Uterus (tissue), 4 donors: ENCODE results near the gene PROM1. TPM values are rescaled to one million over a fixed set of nuclear protein-coding genes. Genes with fewer than 3 reads are reported as not detected.

Experiments used
- DNase-seq, 2 donors: peaks; one replicate each; pipeline ENCODE4 v3.0.0-alpha.2; 2019 to 2020
- H3K27ac ChIP-seq, 2 donors: fragments of 200-600 bp; sonication (generic); 1 replicate in 1 of 2; 2 replicates in 1 of 2; pipeline ENCODE4 v1.5.1; 2016 to 2018
- H3K27me3 ChIP-seq, 2 donors: fragments of 200-600 bp; sonication (generic); one replicate each; pipeline ENCODE4 v1.5.1; 2018 to 2019; ENCODE audit warnings: control low read depth in 1 of 2
- H3K36me3 ChIP-seq, 2 donors: fragments of 200-600 bp; sonication (generic); one replicate each; pipeline ENCODE4 v1.5.1; 2019; ENCODE audit warnings: control low read depth in 1 of 2
- H3K4me1 ChIP-seq, 2 donors: fragments of 200-600 bp; sonication (generic); one replicate each; pipeline ENCODE4 v1.5.1; 2018 to 2019; ENCODE audit warnings: control low read depth in 1 of 2
- H3K4me3 ChIP-seq, 2 donors: fragments of 200-600 bp; sonication (generic); 1 replicate in 1 of 2; 2 replicates in 1 of 2; pipeline ENCODE4 v1.5.1; 2018 to 2019; ENCODE audit warnings: mild to moderate bottlenecking in 1 of 2
- H3K9me3 ChIP-seq, 2 donors: fragments of 200-600 bp; sonication (generic); one replicate each; pipeline ENCODE4 v1.5.1; 2019; ENCODE audit warnings: control low read depth in 1 of 2
- POLR2A ChIP-seq, 2 donors: fragments of 450-650 bp; IDR thresholded peaks; one replicate each; pipeline ENCODE4 v1.6.1; 2016; ENCODE audit warnings: antibody characterized with exemption in 2 of 2, mild to moderate bottlenecking in 1 of 2, moderate library complexity in 1 of 2
- intact Hi-C: fragments of 100-400 bp; cut with DNase I; formaldehyde crosslinking; loops from one replicate; pipeline ENCODE4 v1.15.1; 2023; ENCODE audit warnings: low total_unique reads
- total RNA-seq, 4 donors: library from RNA; depleted of rRNA in 3 of 4; stranded (reverse); fragments of >200 nt in 3 of 4; gene quantifications; one replicate each; pipeline versions ENCODE4 v1.1.0 to v1.2.4, GENCODE V29; 2014 to 2023
- TF ChIP-seq, protein P1 (sequence below), 4 experiments: fragments of 200-600 bp in 2 of 4; fragments of 450-650 bp in 2 of 4; sonication (generic) in 2 of 4; IDR thresholded peaks; one replicate each; pipeline ENCODE4 v1.5.1; 2016 to 2019; ENCODE audit warnings: antibody characterized with exemption in 4 of 4, mild to moderate bottlenecking in 2 of 4, moderate library complexity in 1 of 4
- donor health status: DM: yes; HTN: yes; CAD: no.

The PROM1 gene
- total RNA-seq, 4 donors from 2014 or later = 0.18 to 24.6 (median 1.1) TPM

DNA sequence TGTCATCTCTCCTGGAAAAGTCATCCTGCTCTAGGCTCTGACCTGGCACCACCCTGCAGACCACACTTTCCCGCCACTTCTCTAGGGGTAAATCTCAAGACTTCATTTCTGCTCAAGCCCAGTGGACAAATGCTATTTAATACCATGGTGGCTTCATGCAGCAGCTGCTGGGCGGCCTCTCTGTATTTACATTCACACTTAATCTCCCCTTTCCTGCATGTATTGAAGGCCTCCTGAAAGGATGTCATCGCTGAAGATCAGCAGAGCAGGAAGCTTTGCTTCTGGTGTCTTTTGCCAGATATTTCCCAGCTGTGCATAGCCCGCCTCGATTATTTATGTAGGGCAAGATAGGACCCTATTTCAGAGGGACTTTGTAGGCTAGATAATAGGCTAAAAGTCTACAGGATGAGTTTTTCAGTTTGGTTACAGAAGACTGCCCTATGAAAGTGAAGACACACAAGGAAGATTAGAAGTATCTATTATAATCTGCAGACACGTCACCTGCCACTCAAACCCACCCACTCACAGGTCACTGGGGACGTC lies 17.2 kb downstream of the PROM1 start:
- Histone ChIP-seq H3K27ac (no peak overlapping the region), H3K27me3 (no peaks in the 10 kb centered on the region), H3K4me3 (no peak overlapping the region), H3K9me3 (no peaks in the 10 kb centered on the region), H3K36me3 (no peaks in the 10 kb centered on the region), H3K4me1 (no peaks in the 10 kb centered on the region)
- TF ChIP-seq, protein P1, sequence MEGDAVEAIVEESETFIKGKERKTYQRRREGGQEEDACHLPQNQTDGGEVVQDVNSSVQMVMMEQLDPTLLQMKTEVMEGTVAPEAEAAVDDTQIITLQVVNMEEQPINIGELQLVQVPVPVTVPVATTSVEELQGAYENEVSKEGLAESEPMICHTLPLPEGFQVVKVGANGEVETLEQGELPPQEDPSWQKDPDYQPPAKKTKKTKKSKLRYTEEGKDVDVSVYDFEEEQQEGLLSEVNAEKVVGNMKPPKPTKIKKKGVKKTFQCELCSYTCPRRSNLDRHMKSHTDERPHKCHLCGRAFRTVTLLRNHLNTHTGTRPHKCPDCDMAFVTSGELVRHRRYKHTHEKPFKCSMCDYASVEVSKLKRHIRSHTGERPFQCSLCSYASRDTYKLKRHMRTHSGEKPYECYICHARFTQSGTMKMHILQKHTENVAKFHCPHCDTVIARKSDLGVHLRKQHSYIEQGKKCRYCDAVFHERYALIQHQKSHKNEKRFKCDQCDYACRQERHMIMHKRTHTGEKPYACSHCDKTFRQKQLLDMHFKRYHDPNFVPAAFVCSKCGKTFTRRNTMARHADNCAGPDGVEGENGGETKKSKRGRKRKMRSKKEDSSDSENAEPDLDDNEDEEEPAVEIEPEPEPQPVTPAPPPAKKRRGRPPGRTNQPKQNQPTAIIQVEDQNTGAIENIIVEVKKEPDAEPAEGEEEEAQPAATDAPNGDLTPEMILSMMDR (IDR thresholded peaks at IDR 0.05) = no peak
- TF ChIP-seq POLR2A (IDR thresholded peaks at IDR 0.05) = no peak
- intact Hi-C loops = no loop called here
- no peak for DNase-seq

DNA sequence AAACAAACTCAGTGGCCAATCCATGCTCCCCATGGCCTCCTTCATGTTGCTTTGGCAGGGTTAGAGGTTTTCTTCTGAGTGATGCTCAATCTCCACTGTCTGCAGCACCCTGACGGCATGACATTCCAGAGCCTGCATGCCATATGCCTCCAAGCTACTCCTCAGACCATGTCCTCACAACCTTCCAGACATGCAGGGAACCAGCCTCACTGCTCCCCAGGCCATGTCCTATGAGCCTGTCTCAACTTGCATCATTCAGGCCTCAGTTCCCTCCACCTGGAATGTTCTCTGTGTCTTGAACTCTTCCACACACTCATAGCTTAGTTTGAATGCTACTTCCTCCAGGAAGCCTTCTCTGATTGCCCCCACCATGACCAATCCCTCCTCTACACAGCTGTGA lies 18.8 kb downstream of the PROM1 start:
- Histone ChIP-seq H3K27ac (no peak overlapping the region), H3K36me3 (no peaks in the 10 kb centered on the region), H3K9me3 (no peaks in the 10 kb centered on the region), H3K4me3 (no peak overlapping the region), H3K4me1 (no peaks in the 10 kb centered on the region), H3K27me3 (no peaks in the 10 kb centered on the region)
- no peak for DNase-seq
- intact Hi-C loops = no loop called here
- no peak for TF ChIP-seq POLR2A (IDR thresholded peaks at IDR 0.05)
- TF ChIP-seq, protein P1 (IDR thresholded peaks at IDR 0.05) = no peak

DNA sequence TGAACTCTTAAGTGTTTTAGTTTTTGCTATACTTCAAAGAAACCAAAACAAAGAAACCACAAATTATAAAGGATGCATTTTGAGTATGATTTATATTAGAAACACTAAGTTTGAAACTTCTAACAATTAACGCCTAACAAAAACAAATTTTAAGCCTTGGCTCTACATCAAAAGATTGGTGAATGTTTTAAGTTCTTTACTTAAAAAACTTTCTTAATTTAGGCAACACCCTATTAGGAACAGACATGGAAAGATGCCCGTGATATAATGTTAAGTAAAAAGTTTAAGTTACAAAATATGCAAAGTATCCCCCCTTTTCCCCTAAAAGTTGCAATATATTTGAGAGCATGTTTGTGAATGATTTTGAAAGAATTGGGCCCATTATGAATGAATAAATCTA lies 21.2 kb downstream of the PROM1 start:
- no peak for TF ChIP-seq POLR2A (IDR thresholded peaks at IDR 0.05)
- TF ChIP-seq, protein P1 (IDR thresholded peaks at IDR 0.05) = no peak
- no peak for DNase-seq
- Histone ChIP-seq H3K4me1 (no peaks in the 10 kb centered on the region), H3K27me3 (no peaks in the 10 kb centered on the region), H3K9me3 (no peaks in the 10 kb centered on the region), H3K36me3 (no peaks in the 10 kb centered on the region), H3K4me3 (no peak overlapping the region), H3K27ac (no peak overlapping the region)
- intact Hi-C loops = no loop called here

DNA sequence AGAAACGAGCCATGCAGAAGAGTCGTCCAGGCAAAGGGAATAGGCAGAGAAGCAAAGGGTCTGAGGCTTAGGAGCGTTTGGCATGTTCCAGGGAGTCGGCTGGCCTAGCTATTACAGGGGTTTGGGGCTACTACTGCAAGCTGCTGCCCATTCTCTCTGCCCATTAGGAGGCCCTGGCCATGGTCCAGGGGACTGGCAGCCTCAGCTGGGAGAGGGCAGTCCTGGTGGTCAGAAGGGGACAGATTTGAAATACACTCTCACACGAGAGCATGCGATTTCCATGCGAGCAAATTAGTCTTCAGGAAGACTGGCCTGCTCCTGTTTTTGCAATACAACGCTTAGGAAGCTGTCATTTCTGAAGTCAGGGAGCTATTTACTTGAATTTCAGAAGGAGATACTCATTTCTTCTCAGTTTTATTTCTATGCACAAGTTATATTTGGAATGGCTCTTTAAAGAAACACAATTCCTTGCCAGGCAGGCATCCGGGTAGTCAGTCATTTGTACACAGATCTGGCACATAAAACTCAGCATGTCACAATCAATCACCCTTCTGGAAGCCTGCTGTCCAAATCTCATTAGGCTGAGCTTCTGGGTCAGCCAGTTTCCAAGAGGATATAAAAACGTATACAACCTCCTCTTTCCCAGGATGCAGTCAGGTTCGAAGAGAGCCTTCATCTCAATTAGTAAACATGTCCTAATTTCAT lies 27.0 kb downstream of the PROM1 start:
- DNase-seq = no peak
- Histone ChIP-seq H3K27me3 (no peaks in the 10 kb centered on the region), H3K36me3 (no peaks in the 10 kb centered on the region), H3K4me1 (no peaks in the 10 kb centered on the region), H3K27ac (no peak overlapping the region), H3K9me3 (no peaks in the 10 kb centered on the region), H3K4me3 (no peak overlapping the region)
- intact Hi-C loops = no loop called here
- no peak for TF ChIP-seq POLR2A (IDR thresholded peaks at IDR 0.05)
- TF ChIP-seq, protein P1 (IDR thresholded peaks at IDR 0.05) = no peak

DNA sequence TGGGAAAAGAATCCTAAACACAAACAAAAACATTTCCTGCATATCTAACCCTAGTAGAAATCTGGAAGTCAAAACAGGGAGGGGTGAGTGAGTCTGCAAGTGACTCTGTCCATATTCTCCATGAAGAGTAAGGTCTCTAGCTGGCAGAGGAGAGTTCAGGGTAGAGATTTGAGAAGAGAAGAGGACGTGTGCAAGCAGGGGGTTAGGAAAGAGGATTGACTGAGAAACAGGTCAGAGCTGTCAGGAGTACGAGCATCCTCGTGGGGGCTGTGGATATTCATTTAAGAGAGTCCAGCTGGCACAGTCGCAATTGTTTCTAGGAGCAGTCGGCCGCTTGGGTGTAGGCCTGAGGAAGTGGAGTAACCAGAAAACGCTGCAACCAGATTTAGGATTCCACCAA lies 27.9 kb downstream of the PROM1 start:
- DNase-seq = no peak
- no peaks in the 10 kb centered on the region for H3K4me1 ChIP-seq
- H3K27ac ChIP-seq = no peak overlapping the region
- H3K27me3 ChIP-seq = no peaks in the 10 kb centered on the region
- intact Hi-C loops = no loop called here
- H3K36me3 ChIP-seq = no peaks in the 10 kb centered on the region
- no peaks in the 10 kb centered on the region for H3K9me3 ChIP-seq
- H3K4me3 ChIP-seq = no peak overlapping the region
- TF ChIP-seq, protein P1 (IDR thresholded peaks at IDR 0.05) = no peak
- no peak for TF ChIP-seq POLR2A (IDR thresholded peaks at IDR 0.05)
